ENCODE data around the gene KLHL17.
A peak's percentile ranks its signal among the peaks of the same experiment; 100 is the strongest.
"Not testable (repeated sequence)": the region's sequence is repeated elsewhere in the genome, so short reads cannot be mapped to it uniquely, and the experiment has no call there.

KLHL17 gene

DNA sequence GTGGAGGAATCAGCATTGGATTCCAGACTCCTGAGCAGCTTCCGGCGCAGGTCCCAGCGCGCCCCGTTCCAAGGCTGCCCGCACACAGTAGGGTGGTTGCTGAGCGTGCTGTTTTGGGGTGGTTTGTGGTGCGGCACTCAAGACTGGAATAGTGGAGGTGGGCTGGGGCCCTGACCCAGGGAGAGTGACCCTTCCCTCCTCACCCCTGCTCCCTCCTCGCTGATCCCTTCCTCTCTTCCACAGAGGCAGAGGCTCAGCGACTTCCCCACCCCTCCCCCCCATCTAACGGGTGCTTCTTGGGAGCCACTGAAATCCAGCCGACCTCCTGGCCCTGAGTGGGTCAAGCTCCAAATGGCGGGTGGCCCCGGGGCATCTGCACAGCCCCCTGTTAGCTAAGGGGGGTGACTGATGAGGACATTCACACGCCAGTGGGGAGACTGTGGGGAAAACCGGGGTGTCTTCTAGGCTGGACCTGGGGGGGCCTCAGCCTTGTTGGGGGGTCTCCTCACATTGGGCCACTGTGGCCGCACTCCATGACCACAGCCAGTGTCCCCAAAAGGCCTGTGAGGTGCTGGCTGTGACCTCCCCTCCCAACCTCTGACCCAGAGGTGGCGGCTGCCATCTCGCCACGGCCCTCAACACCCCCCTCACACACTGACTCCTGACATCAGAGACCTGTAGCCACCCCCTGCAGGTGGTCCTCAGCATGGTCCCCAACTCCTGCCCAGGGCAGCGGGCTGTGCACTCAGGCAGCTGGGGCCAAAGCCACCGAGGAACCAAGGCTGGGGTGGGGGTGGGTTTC lies 43.4 kb downstream of the KLHL17 start:
- no peak for DNase-seq

DNA sequence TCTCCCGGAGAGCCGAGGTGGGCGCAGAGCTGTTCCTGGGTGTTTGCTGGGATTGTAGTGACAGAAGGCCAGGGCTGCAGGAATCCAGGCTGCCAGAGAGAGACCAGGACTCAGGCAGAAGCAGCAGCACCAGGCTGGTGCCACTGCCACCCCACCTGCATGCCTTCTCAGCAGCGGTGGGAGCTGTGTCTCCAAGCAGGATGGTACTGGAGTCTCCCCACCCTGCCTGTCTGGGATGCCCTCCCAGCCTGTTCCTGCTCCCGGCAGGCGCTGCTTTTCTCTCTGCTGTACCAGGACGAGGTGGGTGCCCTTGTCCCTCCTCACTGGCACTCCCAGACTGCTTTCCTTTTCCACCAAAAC lies 44.0 kb downstream of the KLHL17 start:
- no peak for DNase-seq

DNA sequence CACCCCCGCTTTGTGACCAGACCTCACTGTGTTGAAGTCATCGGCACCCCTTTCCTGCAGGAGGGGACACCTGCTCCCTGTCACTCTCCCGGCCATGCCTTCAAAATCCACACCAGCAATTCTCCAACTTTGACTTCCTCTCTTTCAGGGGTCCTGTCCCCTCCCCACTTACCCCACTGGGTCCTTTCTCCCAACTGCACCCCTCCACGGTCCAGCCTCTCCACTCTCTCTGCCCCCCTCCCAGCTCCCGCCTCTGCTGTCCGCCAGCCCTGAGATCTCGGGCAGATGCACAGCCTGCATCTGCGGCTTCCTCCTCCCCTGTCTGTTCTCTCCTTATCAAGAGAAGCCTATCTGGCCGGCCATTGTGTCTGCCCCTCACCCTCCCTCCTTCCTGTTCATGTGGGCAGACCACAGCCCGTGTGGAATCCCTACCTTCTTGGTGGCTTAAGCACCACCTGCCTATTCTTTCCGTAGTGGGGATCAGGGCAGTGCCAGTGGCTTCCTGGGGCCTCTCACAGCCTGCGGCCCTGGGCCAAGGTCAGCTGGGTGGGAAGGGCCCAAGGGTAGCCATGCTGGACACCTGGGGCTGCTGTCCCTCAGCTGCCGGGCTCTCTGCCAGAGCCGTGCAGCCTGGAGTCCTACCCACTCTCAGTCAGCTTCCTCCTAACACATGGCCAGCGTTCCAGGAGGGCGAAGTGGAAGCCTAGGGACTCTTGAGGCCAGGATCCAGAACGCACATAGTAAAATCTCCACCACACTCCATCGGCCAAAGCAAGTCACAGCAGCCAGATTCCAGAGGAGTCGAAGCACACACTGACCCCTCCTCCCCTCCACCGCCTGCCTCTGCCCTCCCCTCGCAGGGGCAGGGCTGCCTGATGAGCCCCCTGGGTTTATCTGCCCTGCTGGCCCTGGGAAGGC lies 44.7 kb downstream of the KLHL17 start:
- no peak for DNase-seq

- DNase-seq, result no peak
Measured at GRCh38 chr1:1005774-1006304, 45.5 kb downstream of the KLHL17 start.

GRCh38 chr1:1006305-1007159 lies 46.1 kb downstream of the KLHL17 start:
- DNase-seq, result no peak

GRCh38 chr1:1010131-1010530 lies 49.7 kb downstream of the KLHL17 start:
- not testable (repeated sequence) for DNase-seq

DNA sequence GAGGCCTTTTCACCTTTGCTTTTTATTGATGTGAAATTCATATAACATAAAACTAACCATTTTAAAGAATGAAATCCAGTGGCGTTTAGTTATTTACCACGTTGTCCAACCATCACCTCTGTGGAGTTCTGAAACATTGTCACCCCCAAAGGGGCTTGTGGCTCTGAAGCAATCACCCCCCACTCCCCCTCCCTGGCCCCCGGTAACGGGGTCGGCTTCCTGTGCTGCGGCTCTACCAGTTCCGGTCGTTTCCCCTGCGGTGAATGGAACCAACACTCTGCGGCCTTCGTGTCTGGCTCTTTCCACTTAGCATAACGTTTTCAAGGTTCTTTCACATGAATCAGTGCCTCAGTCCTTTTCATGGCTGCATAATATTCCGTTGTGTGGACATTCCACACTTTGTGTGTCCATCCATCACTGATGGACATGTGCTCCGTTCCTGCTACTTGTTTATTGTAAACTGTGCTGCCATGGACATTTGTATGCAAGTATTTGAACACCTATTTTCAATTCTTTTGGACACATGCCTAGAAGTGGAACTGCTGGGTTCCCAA lies 51.1 kb downstream of the KLHL17 start:
- DNase-seq, result no peak

- not testable (repeated sequence) for DNase-seq
Measured at GRCh38 chr1:1012736-1013104, 52.3 kb downstream of the KLHL17 start.

DNA sequence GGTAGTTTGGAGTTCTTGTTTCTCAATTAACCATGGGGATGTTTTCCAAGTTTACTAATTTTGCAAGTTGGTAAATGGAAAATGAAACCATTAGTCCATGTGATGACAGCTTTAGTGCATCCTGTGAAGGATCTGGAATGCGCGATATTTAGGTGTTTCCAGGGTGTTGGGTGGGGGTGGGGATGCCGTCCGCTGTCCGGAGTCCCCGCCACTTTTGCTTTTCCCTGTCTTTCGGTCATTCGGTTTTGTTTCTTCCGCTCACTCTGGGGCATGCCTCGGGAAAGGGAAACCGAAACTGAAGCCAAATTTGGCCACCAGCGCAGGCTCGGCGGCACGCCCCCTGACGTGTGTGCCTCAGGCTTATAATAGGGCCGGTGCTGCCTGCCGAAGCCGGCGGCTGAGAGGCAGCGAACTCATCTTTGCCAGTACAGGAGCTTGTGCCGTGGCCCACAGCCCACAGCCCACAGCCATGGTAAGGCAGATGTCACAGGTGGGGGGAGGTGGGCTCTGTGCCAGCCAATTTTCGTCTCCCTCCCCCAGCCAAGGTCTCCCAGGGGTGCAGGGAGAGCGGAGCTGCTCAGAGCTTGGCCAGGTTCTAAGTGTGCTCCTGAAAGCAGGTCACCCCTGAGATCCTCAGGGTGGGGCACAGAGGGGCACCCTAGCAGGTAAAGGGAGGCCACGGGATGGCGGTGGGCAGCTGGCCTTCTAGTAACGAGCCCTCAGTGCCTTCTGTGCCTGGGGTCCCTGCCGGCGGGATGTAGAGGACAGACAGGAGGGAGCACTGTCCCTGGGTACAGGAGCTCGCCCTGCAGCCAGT lies 52.9 kb downstream of the KLHL17 start, which contains the start of gene ISG15:
ISG15 (plus strand) TSS at position 393 of the 817 bp plus-strand sequence; CDS start at position 470, 77 bp downstream.
- DNase-seq, result peak; percentile 92

DNA sequence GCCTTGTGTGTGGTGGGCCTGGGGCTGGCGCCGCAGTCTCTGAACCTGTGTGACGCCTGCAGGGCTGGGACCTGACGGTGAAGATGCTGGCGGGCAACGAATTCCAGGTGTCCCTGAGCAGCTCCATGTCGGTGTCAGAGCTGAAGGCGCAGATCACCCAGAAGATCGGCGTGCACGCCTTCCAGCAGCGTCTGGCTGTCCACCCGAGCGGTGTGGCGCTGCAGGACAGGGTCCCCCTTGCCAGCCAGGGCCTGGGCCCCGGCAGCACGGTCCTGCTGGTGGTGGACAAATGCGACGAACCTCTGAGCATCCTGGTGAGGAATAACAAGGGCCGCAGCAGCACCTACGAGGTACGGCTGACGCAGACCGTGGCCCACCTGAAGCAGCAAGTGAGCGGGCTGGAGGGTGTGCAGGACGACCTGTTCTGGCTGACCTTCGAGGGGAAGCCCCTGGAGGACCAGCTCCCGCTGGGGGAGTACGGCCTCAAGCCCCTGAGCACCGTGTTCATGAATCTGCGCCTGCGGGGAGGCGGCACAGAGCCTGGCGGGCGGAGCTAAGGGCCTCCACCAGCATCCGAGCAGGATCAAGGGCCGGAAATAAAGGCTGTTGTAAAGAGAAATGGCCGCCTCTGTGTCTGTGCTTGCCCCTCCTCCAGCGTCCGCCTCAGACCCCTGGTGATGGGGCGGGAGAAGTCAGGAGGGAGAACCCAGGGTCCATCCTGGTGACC lies 53.7 kb downstream of the KLHL17 start:
- DNase-seq, result peak; percentile 50

DNA sequence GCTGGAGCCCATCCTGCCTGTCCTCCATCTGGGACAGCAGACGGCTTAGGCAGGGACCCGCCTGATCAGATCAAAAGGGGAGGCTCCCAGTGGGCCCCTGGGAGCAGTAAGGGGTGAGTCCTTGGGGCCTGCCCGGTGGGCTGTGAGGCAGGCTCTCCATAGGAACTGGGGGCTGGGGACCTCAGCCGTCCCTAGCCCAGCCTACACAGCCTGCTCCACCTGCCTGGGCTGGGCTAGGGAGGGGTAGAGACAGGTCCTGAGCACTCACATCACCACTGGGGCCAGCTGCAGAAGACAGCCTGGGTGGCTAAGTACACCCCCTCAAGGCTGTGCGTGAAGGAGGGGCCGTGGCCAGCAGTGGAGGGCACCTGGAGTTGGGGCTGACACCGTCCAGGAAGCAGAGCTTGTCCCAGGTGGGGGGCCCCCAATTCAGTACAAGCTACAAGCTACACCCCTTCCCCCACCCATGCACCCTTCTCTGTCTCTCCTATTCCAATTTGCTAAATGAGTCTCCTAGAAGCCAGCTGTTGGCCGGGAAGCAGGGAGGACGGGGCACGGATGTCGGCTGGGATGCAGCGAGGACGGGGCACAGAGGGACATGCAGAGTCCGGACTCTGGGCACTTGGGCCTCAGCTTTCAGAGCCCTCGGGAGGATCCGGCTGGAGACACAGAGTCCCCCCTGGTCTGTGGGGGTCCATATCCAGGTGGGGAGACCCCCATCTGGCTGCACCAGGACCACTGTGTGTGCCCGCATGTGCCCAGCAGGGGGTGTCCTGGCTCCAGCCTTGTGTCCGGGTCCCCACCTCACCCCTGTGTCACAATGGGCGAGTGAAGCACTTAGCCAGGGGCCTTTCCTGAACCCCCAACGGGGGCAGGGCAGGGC lies 54.7 kb downstream of the KLHL17 start:
- DNase-seq, result no peak
